Posterior cingulate gyrus (tissue), 11 donors: ENCODE data around the gene ADGRL3.
"Not testable (repeated sequence)": the region's sequence is repeated elsewhere in the genome, so short reads cannot be mapped to it uniquely, and the experiment has no call there.

Experiments used
- DNase-seq, 10 donors: peaks; one replicate each; pipeline versions ENCODE4 v3.0.0 to v3.0.0-alpha.2; 2020 to 2021; ENCODE audit warnings: mixed read lengths in 3 of 10
- intact Hi-C: fragments of 100-400 bp; cut with DNase I; formaldehyde crosslinking; loops from one replicate; pipeline ENCODE4 v1.15.1; 2023

Gene ADGRL3

DNA sequence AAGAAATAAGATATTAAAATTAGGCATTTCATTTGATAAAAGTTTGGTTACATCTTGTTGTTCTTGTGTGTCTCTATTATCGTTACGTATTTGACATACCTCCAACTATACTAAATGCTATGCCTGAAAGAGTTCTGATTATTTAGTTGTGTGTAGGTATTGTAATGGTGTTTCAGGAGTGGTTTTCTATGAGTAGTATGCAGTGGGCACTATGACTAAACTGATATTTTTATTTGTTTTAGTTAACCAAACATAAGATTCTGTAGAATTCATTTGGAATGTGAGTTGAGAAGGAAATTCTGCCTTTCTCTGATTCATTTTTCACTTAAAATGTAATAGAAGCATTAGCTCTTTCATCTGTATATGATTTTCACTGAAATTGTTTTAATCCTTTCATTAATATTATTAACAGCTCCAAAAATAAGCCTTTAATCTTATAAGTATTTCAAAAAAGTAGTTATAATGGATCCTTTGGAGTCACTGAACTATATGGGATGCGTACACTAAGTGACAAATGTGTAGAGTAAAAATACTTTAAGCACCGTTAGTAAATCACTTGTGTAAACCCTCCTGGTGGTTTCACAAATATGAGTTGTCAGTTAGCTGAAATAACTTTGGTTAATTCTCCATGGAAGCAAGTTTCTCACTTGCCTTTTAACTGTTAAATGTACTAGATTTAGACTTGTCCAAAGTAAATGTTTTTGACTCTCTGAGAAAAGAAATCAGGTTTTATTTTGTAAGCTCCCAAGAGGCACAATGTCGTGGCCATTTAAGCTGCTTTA lies 388.7 kb downstream of the ADGRL3 start:
- intact Hi-C loops: no loop called here
- no peak for DNase-seq

GRCh38 chr4:61590881-61591280 lies 390.8 kb downstream of the ADGRL3 start:
- intact Hi-C loops: no loop called here
- DNase-seq: no peak

GRCh38 chr4:61596606-61597340 lies 396.6 kb downstream of the ADGRL3 start:
- intact Hi-C loops: no loop called here
- no peak for DNase-seq

- intact Hi-C loops: no loop called here
- no peak for DNase-seq
Measured at GRCh38 chr4:61603086-61603485, 403.0 kb downstream of the ADGRL3 start.

DNA sequence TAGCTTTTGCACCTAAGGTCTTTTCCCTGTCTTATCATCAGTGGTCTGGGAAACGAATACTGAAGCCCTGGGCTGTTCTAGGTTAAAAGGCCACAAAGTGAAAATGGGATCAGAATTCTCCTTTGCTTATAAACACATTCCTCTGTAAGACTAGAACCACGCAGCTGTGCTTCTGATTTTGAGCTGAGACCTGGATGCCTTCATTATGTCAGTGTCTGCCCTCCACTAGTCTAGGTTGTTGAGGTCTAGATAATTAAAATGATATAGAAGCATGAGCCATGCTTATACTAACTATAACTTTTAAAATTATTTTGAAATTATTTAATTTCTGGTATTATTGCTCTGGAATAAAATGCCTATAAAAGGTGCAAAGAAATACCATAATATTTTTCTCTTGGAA lies 403.9 kb downstream of the ADGRL3 start:
- no peak for DNase-seq
- intact Hi-C loops: no loop called here

DNA sequence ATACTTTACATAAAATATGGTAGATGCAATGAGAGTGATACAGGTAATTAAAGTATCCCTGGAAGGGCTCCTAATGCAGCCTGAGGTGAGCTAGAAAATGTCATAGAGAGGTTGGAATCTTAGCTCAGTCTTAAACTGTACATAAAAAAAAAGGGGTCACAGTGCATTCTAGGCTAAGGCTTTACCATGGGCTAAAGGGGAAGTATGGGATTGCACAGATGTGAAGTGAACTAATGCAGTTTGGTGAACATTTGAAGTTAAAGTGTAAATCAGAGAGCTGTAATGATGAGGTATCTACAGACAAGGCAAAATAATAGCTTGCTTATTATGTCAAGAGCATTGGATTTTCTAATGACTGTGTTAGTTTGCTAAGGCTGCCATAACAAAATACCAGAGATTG lies 405.9 kb downstream of the ADGRL3 start:
- intact Hi-C loops: no loop called here
- DNase-seq: no peak

GRCh38 chr4:61614231-61614630 lies 414.1 kb downstream of the ADGRL3 start:
- DNase-seq: no peak
- intact Hi-C loops: no loop called here

DNA sequence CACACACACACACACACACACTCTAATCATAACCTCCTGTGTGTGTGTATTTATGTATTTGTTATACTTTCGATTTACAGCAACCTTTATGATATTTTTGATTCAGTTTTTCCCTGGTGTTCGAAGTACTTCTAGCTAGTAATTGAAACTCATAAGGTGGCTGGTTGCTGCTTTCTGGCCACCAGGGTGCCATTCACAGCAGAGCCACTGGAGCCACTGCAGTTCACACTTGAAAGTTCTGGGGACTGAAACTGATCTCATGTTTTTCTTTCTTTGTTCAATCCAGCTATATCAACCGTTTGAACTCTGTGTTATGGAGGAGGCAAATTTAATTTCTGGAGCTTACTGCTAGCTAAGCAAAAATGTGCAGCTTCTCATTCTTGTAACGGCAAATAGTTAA lies 419.4 kb downstream of the ADGRL3 start:
- DNase-seq: no peak
- intact Hi-C loops: no loop called here

DNA sequence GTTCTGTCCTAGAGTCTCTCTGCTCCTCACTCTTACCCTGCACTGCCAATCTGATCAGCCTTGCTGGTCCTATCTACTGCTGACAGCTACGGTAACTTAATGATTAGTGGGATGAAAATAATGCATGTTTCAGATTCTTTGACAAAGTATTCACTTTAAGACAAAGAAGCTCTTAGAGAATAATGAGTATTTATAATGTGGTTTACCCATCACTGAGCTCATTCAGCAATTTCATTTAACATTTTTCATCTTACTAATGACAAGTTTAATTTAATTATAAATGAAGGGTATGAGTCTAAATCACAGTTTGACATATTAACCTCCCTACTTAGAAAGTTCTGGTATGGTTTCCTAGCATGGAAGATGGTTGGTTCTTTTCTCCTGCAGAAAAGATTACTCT lies 428.2 kb downstream of the ADGRL3 start:
- intact Hi-C loops: no loop called here

DNA sequence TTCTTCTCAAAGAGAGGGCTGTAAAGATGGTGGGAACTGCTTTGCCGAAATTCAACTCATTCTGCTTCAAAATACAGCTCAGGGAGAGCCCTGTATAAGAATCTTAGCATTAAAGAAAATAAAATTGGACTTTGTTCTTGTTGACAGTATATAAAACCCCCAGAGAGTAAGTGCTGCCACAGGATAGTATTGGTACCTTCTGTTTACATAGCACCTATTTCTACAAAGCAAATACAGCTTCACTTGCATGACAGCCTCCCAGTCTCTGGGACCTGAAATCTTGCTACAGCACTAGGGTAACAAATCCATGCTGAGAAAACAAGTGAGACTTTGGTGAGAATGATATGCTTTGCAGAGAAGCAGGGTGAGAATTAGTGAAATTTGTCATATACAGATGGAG lies 428.6 kb downstream of the ADGRL3 start:
- intact Hi-C loops: no loop called here

More for the DNA sequence above, 428.2 kb downstream of the ADGRL3 start:
- DNase-seq: no peak

GRCh38 chr4:61630548-61630947 lies 430.4 kb downstream of the ADGRL3 start:
- intact Hi-C loops: no loop called here
- DNase-seq: no peak

More for the DNA sequence above, 428.6 kb downstream of the ADGRL3 start:
- no peak for DNase-seq

DNA sequence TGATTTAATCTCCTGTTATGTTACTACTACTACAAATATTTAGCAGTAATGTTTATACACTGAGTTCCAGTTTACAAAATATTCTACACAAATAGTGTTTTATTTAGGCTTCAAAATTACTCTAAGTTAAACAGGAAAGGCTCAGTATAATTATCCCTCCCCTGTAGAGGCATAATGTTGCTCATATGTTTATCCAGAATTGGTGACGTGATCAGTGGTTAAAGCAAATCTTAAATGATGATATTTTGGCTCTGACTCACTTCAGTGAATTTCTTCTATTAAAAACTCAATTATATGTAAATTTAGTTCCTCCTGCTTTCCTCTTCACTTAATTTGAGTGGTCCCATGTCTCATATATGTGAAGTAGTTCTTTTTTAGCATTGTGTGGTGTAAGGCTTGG lies 438.5 kb downstream of the ADGRL3 start:
- intact Hi-C loops: no loop called here
- DNase-seq: no peak

GRCh38 chr4:61646746-61647350 lies 446.7 kb downstream of the ADGRL3 start:
- peak in 2 of 10 donors; percentile 63 to 77 for DNase-seq
- intact Hi-C loops: not testable (repeated sequence)

DNA sequence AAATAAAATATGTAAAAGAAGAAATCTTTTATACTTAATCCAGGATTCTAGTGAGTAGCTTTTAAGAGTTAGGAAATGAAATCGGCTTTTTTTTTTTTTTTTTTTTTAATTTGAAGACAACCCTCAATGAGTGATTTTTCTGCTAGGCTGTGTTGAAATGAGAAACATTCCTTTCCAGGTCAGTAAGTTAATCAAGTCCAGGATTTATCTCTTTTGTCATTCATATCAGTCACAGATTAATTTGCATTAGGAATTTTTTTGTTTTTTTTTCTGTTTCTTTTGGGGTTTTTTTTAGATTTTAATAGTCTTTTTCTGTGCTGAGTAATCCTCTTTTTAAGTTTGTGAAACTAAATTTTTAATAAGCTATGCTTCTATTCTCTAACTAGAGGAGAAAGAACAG lies 448.1 kb downstream of the ADGRL3 start:
- intact Hi-C loops: no loop called here

GRCh38 chr4:61657016-61657415 lies 456.9 kb downstream of the ADGRL3 start:
- intact Hi-C loops: no loop called here
- no peak for DNase-seq

More for the DNA sequence above, 448.1 kb downstream of the ADGRL3 start:
- DNase-seq: no peak

GRCh38 chr4:61661960-61662359 lies 461.8 kb downstream of the ADGRL3 start:
- intact Hi-C loops: no loop called here
- DNase-seq: peak in 3 of 10 donors; percentile 31 to 74 (median 39)

DNA sequence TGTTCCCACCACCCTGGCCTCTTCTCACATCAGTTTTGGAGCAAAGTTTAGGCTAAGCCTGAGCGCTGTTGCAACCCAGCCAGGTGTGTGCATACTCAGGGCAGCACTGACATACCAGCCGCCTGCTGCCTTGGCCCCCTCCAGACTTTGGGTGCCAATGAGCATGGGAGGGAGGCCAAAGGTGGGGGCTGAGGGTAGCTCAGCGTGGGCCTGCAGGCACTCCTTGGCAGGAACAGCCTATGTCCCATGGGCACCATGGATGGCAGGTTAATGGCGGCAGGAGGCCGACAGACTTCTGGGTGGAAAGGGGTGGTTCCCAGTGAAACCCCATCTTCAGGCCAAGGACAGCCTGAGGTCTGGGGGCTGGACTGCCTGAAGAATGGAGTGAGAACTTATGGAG lies 462.2 kb downstream of the ADGRL3 start:
- DNase-seq: peak in 3 of 10 donors; percentile 10 to 79 (median 47)
- intact Hi-C loops: no loop called here

GRCh38 chr4:61663310-61663709 lies 463.2 kb downstream of the ADGRL3 start:
- intact Hi-C loops: no loop called here
- DNase-seq: peak in 3 of 10 donors; percentile 58 to 75 (median 63)

- DNase-seq: no peak
- intact Hi-C loops: no loop called here
Measured at GRCh38 chr4:61665649-61666048, 465.5 kb downstream of the ADGRL3 start.

GRCh38 chr4:61666244-61666643 lies 466.1 kb downstream of the ADGRL3 start:
- intact Hi-C loops: no loop called here

DNA sequence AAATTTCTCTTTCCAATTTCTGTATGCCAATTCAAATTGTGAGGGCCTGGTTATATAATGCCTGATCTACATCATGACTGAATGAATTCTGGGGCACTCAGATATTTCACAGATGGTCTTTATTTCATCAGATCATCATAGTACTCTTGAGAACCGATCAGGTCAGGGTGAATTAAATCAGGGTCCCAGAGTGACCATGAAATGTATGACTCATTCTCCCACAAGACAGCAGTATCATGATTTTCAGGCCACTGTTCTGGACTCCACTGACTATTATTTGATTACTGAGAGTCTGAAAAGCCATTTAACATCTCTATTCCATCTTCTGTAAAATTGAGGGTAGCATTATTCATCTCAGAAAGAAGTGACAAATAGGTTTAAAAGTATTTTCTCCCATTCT lies 471.5 kb downstream of the ADGRL3 start:
- DNase-seq: no peak
- intact Hi-C loops: no loop called here

More at GRCh38 chr4:61666244-61666643, 466.1 kb downstream of the ADGRL3 start:
- no peak for DNase-seq
